Kasumi-1 (cell line): ENCODE measurements around the gene GAREM2.

Source experiments
- DNase-seq, 2 experiments: peaks; one replicate each; lab custom pipeline; 2025; lab: John Stamatoyannopoulos, UW

The GAREM2 gene

DNA sequence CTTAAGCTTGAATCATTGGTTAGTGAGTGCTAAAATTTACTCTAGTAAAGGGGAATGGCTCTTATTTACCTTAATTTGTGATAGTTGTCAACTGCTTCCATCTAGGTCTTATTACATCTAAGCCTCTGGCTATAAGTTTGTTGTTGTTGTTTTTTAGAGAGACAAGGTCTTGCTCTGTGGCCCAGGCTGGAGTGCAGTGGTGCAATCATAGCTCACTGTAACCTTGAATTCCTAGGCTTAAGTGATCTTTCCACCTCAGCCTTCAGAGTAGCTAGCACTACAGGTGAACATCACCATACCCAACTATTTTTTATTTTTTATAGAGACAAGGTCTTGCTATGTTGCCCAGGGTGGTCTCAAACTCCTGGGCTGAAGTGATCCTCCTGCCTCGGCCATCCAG, 65.0 kb downstream of the GAREM2 start:
- DNase-seq: no peak

DNA sequence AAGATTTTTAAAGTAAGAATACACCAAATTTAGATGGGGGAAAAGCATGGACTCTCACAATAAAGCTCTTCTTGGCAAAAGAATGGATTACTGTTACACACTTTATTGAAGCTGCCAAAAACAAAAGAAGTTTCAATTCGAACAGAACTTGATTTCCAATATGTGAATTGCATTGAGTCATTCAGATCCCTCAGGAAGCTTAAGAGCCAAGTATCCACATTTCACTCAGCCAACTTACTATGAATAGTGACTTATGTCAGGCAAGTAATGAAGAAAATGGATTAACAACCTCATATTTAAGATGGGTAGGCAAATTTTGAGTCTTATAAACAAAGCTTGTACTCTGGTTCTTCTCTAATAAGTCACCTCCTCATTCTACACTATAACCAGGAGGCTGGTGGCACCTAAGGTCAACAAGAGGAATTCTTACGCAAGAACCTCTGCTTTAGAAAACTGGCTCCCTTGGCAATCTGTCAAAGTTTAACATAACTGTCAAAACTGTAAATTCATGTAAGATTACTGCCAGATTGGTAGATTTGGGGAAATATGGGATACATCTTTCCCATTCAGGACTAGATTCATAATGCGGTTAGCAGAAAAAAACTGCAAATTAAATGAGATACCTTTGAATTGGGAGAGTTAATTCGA, 65.5 kb downstream of the GAREM2 start:
- DNase-seq: no peak
